Bronchial epithelial cell (primary cell): ENCODE measurements around the gene RBM12. TPM values are rescaled to one million over a fixed set of nuclear protein-coding genes. Genes with fewer than 3 reads are reported as not detected.

Experiments used
- DNase-seq: peaks from one replicate; pipeline ENCODE4 v3.0.0-alpha.2; 2010; ENCODE audit warnings: low read depth
- FAIRE-seq: peaks from 2 replicates; lab custom pipeline; 2011; peaks lifted over from hg19 to GRCh38; lab: Jason Lieb, UNC
- H3K27me3 ChIP-seq: 2 replicates; pipeline ENCODE4 v1.5.1; 2011; ENCODE audit warnings: low read length; ENCODE audit not compliant: control insufficient read depth, insufficient read depth
- H3K36me3 ChIP-seq: 2 replicates; pipeline ENCODE4 v1.5.1; 2011; ENCODE audit warnings: low read length; ENCODE audit not compliant: control insufficient read depth, insufficient read depth
- H3K4me3 ChIP-seq: 2 replicates; pipeline ENCODE4 v1.5.1; 2011; ENCODE audit warnings: mild to moderate bottlenecking, low read depth, low read length, control low read depth
- CTCF ChIP-seq: IDR thresholded peaks from 2 replicates; pipeline ENCODE4 v1.5.1; 2011; ENCODE audit warnings: mild to moderate bottlenecking, moderate library complexity, low read length, control low read depth, inconsistent platforms; ENCODE audit not compliant: insufficient read depth, severe bottlenecking
- total RNA-seq: library from RNA; depleted of rRNA; stranded (reverse); fragments of >200 nt; gene quantifications from 2 replicates; pipeline ENCODE4 v1.2.1, GENCODE V29; 2014

RBM12 gene
- total RNA-seq, 1 donor from 2014 or later: 40.0 TPM

DNA sequence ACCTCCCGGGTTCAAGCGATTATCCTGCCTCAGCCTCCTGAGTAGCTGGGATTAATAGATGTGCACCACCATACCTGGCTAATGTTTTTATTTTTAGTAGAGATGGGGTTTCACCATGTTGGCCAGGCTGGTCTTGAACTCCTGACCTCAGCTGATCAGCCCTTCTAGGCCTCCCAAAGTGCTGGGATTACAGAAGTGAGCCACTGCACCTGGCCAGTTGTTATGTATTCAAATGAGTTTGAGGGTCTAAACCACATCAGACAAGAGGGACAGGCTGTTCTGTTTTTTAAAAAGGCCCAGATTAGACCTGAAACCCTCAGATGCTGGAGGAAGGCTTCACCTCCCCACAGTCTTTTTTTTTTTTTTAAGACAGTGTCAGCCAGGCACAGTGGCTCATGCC lies 53.2 kb downstream of the RBM12 start:
- no peak for FAIRE-seq
- H3K4me3 ChIP-seq: no peak overlapping the region
- no peaks in the 10 kb centered on the region for H3K27me3 ChIP-seq
- TF ChIP-seq CTCF: no peak
- no peaks in the 10 kb centered on the region for H3K36me3 ChIP-seq
- DNase-seq: no peak

- no peaks in the 10 kb centered on the region for H3K27me3 ChIP-seq
- DNase-seq: no peak
- H3K4me3 ChIP-seq: no peak overlapping the region
- no peak for TF ChIP-seq CTCF
- no peak for FAIRE-seq
- no peaks in the 10 kb centered on the region for H3K36me3 ChIP-seq
Measured at GRCh38 chr20:35610833-35611427, 53.8 kb downstream of the RBM12 start.

DNA sequence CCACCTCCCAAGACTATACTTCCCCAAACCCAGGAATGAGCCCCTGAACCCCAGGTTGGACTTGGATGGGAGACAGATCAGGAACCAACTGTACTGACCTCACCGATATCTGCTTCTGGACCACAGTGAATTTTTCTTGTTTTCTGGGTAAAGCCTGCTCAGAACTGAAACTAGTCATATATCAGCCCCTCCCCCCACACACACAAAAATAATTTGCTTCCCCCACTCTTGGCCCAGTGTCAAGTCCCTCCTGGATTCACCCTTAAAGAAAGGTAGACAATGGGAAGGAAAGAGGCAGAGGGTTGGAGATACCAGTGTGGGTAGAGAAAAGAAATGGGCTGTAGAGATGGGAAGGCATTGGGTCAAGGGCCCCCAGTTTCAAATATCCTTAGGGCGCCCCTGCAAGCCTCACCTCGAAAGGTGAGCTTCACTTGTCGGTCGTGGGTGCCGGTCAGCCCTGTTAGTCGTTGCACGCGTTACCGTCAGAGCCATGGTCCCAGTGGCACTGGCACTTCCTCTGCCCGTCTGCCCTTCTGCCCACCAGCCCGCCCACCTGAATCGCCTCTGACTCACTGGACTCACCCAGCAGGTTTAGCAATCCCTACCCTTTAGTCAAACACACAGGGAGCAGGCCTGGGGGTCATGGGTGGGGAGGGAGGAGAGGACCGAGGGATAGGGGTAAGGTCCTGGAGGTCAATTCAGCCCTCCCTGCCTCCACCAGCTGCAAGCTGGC lies 57.5 kb downstream of the RBM12 start:
- FAIRE-seq (no peak), DNase-seq (peak; percentile 78)
- no peak overlapping the region for H3K4me3 ChIP-seq
- no peaks in the 10 kb centered on the region for H3K36me3 ChIP-seq
- TF ChIP-seq CTCF: no peak
- H3K27me3 ChIP-seq: no peaks in the 10 kb centered on the region

DNA sequence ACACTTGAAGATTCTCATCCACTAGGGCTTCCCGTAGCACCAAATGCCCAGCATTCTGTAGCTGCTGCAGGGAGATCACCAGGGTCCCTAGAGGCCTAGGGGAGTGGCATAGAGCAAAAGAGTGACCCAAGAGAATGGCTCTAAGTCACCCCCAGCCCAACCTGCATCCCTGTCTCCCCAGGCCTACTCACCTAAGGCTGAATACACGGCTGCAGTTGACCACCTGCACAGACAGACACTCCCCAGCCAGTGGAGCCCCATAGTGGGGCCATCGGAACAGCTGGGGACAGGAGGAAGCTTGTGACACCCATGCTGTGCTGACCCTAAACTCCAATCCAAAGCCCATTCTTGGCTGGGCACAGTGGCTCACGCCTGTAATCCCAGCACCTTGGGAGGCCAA lies 58.6 kb downstream of the RBM12 start:
- Histone ChIP-seq H3K27me3 (peaks cover 3% of the 10 kb centered on the region), H3K36me3 (no peaks in the 10 kb centered on the region), H3K4me3 (no peak overlapping the region)
- no peak for FAIRE-seq
- TF ChIP-seq CTCF: no peak
- DNase-seq: no peak

DNA sequence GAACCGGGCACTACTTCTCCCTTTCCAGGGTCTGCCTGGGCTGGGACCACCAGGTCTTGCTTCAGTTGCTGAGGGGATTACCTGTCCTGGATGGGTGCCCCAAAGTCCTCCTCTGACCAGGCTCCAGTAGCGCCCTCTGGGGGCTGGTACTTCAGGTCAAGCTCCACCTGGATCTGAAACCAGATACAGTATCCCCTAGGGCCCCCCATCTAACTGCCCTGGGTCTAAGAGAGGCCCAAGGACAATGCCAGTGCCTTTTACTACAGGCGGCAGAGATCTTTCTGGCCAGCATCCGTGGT lies 60.3 kb downstream of the RBM12 start:
- FAIRE-seq: no peak
- H3K36me3 ChIP-seq: no peaks in the 10 kb centered on the region
- DNase-seq: peak; percentile 29
- H3K27me3 ChIP-seq: peaks cover 16% of the 10 kb centered on the region
- TF ChIP-seq CTCF: peak; percentile 56
- no peak overlapping the region for H3K4me3 ChIP-seq
